Measurements from ENCODE around the gene TMCC2.
"Not testable (repeated sequence)": the region's sequence is repeated elsewhere in the genome, so short reads cannot be mapped to it uniquely, and the experiment has no call there.

Gene TMCC2

DNA sequence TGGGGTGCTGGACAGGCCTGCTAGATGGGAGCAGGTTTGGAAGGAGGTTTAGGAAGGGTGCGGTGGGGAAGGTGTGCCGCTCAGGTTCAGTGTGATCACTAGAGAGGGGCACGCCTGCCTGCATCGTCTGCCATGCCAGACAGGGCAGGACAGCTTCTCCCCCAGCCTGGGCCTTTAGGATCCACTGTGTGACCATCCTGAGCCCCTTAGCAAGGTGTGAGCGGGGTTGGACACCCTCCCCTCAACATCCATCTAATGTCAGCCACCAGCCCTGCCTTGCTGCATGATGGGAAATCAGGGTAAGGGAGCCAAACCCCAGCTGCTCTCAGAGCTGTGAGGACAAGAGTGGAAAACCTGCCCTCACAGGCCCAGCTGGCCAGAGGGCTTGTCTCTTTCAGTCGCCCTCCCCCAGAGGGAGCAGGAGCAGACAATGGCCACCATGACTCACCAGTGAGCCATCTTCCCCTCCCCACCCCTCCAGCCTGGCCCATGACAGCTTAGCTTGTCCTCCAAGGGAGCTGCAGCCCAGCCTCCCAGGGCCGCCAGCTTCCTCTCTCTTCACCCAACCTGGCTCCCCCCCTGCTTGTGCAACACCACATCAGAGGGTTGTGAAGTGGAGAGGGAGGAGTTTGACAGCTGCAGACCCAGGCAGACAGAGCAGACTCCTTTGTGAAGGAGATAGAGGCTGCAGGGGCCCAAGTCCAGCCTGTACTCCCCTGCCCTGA lies 56.8 kb downstream of the TMCC2 start:
- peak; percentile 83 to 86 for DNase-seq

DNA sequence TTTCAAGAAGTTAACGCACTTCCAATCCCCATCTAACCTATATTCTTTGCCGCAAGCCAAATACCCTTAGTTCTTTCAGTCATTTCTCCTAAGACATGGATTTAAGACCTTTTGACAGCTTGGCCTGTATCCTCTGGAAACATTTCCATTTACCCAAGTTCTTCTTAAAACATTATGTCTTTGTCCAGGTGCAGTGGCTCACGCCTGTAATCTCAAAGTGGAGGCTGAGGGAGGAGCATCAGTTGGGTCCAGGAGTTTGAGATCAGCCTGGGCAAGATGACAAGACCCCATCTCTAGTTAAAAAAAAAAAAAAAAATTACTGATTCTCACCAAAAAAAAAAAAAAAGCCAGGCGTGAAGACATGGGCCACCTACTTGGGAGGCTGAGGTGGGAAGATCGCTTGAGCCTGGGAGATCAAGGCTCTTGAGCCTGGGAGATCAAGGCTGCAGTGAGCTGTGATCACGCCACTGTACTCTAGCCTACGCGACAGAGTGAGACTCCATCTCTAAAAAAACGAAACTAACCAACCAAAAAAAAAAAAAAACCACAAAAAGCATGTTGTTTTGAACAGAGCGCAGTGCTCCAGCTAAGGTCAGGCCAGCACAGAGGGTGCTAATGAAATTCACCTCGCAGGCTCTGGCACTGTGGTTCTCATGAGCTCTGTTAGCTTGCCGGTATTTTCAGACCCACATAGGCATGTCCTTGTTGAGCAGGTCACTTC lies 57.8 kb downstream of the TMCC2 start:
- peak; percentile 48 to 53 for DNase-seq

DNA sequence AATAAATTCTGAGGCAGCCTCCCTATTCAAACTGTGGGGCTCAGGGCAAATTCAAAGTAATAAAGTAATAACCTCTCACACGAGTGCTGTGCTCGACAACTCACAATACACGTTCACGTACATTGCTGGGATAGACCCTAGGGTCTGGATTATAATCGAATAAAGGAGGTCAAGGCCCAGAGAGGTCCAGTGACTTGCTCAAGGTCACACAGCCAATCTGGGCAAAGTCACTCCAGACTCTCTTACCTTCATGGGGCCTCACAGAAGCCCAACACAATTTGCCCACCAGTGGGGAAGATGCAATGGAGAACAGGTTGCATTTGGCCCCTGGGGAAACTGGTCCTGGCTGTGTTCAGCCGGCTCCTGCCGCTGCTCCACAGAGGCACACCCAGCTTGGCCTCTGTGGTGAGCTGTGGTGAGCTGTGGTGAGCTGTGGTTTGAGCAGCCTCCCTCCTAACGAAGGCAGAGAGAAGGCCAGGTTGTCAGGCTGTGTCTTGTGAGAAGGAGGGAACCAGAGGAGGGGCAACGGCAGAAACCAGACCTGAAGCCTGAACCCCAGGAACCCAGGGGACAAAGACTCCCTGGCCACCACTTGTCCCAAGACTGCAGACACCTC lies 58.7 kb downstream of the TMCC2 start:
- DNase-seq = peak; percentile 31 to 40

DNA sequence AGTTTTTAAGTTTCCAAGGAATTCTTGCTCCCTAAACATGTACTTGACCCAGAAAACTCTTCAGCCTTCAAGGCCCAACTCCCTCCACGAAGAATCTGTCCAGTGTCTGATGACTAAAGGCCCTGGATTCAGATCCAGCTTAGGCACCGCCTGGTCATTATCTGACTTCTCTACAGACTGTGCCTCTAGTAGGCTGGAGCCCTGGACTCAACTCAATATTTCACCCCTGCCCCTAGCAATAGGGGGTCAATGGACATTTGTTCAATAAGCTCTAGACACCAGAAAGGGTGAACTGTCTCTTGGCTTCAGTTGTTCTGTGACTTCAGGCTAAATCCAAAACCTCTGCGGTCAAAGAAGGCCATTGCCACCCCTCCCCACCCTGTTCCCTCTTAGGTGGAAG lies 59.3 kb downstream of the TMCC2 start:
- DNase-seq = no peak

DNA sequence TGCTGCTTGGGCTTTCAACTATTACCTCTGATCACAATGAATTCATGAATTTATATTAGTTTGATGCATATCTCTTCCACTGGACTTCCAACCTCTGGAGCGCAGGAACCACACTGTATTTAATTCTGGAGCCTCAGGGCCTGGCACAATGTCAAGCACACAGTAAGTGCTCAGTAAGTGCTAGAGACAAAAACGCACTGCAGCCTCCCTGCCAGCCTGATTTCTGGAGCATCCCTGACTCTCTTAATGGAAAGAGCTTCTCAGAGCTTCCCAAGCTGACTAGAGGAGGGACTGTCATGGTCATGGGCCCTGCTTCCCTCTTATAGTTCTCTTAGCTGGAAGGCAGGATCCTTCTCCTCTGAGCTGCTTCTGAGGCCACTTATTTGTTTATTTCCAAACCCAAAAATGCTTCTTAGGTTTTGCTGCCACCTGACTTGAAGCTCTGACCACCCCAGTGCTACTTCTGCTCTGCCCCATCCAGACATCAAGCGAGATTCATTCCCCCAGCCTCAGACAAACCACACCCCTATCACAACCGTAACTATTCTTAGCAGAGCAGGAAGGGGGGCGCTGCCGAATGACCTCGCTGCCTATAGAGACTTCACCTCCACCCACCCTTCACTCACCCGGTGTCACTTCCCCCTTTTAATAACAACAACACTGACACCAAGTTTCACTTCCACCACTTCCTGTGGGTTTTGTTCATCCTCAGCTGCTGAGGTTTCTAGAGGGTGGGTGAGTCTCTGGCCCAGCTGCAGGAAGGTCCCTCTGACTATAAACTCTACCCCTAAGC lies 60.2 kb downstream of the TMCC2 start:
- DNase-seq = peak; percentile 60 to 73

DNA sequence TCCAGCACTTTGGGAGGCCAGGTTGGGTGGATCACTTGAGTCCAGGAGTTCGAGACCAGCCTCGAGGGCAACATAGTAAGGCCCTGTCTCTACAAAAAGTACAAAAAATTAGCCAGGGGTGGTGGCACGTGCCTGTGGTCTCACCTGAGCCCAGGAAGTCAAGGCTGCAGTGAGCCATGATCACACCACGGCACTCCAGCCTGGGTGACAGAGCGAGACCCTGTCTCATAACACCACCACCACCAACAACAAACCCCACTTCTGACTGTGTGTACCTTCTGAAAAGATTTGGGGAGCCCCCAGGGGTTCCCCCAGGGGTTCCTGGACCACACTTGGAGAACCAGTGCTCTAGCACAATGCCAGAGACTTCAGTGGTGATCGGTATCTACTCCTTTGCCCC lies 63.9 kb downstream of the TMCC2 start:
- DNase-seq = no peak

DNA sequence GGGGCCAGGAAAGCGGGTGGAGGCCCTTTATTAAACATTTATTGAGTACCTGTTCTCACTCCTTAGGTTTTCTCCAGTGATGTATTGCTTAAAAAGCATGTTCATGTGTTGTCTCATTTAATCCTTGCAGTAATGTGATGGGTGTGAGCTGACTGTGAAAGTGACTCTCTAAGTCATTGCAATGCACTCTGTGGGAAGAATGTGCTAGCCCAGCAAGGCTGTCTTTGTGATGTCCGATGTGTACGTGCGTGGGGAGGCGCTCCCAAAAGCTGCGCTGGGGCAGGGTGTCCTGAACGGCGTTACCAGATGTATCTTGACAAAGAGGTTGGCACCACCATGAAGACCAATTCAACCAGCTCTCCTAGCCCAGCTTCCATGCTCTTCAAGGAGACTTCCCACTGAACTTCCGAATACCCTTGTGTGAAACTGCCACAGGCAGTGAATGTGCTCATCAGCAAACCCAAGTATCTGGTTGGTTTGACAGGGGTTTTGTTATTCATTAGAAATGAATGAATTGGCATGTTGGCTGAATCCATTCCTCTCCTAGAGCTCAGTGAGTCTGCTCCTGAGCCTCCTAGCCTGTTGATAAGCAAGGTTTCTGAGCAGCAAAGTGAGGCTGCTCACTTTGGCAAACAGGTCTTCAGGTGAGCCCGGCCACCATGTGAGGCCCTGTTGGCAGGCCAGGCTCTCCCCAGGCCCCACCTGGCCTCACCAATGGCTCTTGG lies 65.8 kb downstream of the TMCC2 start:
- no peak for DNase-seq

DNA sequence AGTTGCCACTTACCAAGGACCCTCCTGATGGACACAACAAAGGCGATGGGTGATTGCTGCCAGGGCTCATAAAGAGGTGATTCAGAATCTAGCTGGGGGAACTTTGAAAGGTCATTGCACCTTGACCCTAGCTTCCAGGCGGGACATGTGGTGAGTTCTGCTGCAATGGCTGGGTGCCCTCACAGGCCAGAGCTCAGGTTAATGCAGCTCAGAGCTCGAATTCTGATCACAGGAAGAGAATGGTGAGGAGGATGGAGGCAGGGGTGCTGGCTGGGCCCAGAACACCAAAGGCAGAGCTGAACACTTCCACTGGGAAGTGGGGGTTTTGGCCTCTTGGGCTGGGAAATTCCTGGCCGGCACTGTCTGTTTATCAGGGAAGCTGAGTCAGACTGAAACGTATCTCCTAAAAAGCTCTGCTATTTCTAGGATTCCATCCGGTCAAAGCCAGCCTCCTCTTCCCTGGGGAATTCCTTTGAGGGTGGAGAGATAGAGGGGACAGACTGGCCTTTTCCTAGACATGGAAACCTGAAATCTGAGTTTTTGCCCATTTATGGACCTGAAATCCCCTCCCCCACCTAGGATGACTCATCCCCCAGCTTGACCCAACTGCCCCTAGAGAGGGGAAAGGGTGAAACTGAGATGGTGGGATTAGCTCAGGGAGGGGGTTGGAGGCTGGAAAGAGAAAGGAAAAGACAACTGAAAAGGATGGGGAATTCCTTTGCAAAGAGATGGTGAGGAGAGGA lies 66.6 kb downstream of the TMCC2 start:
- no peak for DNase-seq

DNA sequence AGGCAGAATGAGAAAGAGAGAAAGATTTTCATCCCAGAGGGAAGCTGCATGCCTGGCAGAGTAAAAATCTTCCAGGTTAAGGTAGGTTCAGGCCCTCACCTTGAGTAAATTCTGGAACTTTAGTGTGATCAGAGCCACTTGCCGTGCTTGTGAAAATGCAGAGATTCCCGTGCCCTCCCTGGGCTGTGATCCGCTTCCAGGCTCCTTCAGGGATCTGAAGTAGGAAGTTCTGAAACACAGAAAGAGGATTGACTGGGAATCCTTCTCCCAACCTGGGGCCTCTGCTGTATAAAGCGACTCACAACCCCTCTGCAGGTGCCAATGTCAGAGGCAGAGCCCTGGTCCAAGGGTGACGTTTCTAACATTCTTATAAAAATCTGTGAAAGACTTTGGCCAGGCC lies 67.2 kb downstream of the TMCC2 start:
- DNase-seq = no peak

DNA sequence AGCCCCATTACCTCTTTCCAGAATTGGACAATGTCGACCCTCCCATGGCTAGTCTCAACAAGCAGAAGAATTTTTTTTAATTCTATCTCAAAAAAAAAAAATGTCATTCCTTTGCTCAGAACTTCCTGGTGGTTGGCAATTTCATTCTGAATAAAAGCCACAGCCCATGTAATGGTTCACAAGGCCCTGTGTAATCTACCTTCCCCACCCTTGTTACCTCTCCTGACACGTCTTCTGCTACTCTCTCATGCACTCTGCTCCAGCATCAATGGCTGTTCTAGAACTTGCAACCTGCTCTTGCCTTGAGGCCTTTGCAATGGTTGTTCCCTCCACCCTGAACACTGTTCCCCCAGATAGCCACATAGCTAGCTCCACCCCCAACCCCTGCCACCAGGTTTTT lies 68.4 kb downstream of the TMCC2 start:
- DNase-seq = no peak

DNA sequence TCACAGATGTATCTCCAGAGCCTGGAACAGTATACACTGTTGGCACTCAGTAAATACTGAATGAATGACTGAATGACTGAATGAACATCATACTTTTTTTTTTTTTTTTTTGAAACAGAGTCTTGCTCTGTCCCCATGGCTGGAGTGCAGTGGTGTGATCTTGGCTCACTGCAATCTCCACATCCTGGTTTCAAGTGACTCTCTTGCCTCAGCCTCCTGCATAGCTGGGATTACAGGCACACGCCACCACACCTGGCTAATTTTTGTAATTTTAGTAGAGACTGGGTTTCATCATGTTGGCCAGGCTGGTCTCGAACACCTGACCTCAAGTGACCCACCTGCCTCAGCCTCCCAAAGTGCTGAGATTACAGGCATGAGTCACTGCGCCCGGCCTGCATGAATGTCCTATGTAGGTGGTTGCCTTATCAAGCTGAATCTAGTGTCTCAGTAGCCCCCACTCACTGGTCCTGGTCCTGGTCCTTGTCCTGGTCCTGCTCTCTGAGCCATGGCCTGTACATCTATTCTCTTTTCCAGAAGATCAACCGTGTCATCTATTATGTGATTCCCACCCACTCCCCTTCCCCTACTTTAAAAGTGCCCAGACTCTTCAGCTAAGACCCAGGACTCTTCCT lies 69.9 kb downstream of the TMCC2 start:
- not testable (repeated sequence) for DNase-seq

DNA sequence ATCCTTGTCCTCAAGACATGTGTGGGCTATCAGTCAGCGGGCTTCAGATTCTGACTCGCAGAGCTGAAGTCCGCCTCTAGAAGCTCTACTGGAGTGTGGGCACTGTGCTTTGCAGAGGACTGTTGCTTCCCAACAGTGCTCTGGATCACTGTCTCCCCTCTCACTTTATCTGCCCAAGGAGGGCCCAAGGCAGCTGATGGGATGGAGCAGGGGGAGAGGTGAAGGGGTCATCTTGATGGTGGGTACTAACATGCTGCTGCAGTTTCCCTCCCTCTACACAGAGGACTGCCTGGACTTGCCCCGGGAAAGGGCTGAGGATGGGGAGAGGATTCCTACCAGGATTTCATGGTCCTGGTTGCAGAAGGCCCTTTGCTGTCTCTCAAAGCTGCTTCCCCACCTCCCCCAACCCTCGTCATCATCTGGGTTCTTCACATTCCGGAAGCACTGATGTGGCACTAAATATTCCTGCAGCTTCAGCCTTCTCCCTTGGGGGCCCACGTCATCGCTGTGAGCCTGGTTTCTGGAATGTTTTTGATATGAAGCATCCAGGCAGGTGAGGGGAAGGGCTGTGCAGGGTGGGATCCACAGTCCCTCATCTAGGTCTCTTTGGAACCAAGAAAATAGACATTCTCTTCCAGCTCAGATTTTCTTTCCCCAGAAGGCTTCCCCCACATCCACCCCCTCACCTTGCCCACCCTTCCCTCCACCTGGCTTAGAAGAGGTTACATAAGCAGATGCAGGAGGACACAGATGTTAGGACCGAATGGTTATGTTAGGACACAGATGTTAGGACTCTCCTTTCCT lies 70.6 kb downstream of the TMCC2 start:
- DNase-seq = no peak

DNA sequence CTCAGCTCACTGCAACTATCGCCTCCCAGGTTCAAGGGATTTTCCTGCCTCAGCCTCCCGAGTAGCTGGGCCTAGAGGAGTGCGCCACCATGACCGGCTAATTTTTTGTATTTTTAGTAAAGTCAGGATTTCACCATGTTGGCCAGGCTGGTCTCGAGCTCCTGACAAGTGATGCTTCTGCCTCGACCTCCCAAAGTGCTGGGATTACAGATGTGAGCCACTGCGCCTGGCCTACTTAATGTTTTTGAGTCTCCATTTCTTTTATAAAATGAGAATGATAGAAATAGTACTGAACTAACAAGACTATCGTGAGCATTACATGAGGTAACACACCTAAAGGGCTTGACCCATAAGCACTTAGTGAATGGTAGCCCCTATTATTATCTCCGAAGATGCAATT lies 72.4 kb downstream of the TMCC2 start:
- DNase-seq = no peak

DNA sequence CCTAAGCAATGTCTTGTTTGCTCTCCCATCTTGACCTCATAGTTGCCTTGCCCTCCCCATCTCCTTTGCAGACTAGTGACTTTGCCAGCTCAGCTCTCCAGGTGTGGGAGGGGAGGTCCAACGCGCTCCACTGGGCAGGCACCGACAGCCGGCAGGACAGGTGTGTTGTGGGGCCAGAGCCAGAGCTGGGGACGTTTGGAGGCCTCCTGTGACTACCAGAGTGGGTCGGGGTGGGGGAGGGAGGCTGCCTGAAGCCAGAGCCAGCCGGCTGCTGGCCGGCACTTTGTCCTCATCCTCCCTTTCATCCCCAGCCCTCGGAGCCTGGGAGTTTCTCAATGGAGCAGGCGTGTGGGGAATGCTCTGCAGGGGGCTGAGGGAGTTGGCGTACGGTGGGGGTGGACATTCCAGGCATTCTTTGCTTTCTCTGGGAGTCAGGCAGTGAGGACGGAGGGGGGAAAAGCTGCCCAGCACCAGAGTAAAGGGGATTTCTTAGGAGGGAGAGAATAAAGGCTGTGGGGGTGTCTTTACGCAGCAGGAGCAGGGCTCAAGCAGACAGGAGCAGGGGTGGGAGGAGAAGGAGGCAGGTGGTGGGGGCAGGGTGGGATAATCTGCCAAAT lies 73.6 kb downstream of the TMCC2 start:
- DNase-seq = no peak

DNA sequence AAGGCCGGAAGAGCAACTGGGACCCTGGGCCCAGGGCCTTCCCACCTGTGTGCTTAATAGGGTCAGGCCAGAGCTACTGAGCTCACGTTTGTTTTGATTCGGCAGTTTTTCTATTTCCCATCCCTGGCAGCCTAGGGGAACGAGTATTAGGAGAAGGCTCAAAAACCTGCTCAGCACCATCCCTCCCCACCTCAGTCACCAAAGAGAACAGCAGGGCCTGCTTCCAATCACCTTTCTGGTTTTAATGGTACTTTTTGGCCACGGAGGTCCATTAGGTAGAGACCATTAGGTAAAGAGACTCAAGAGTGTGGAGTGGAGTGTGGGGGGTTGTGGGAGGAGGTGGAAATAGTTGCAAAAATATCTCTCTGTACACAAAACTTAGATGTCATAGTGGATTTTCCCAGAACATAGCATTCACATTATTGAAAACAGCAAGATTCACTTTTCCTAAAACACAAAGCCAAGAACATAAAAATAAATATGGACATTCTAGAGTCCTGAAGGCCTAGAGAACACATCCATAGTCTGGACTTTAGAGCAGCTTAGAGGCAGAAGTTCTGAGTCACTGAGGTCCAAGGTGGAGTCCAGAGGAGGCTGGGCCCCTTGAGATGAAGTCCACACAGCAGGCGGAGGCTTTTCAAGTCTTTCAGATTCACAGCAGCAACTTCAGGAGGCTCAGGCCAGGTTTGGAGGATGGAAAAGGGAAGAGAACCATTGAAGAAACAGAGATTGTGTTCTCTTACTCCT lies 74.3 kb downstream of the TMCC2 start:
- DNase-seq = no peak

DNA sequence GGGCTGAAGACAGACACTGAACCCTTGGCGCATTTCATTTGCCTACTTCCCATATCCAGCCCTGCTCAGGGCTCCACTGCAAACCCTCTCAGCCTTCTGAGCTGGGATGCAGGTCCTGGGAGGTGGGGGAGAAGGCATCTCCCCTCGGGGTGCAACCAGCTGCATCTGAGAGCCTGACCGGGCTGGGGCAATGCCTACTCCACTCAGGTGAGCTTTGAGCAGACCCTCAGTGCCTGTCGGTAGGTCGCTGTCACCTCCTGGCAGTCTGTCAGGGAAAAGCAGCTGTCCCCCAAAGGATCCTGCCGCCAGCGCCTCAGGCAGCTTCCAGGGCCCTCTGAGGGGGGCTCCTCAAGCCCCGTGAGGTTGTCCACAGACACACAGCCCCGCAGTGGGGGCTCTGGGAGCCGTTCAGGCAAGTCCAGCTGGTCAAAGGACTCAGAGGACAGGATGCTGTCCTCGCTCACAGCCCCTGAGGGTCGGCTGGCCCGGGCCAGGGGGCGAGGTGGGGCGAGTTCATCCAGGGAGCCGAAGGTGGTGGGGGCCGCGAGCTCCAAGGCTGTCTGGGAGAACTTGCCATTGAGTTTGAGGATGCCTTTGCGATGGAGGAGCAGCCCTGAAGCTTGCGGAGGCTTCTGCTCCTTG lies 75.6 kb downstream of the TMCC2 start:
- no peak for DNase-seq

DNA sequence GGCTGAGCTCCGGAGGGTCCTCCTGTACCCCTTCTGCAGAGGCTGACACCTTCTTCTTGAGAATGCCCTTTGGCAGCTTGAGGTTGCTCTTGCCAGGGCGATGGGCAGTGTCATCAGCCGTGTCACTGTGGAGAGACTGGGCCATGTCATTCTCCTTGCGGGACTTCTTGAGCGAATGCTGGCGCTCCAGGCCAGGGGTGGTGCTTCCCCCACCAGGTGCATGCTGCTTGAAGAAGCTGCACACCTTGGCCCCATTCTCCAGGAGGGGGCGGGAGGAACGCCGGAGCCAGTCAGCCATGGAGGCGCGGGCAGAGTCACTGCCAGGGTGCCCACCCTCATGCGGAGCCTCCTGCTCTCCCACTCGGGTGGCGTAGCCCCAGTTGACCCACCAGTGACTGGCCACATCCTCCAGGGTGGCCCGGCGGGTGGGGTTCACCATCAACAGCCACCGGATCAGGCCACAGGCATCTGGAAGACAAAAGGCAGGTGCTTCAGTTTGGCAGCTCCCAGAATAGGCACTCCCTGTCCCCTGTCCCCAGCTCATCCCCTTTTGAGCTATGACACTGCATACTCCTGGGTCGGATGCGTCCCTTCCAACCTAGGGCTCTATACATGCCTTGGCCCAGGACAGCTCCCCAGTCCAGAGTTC lies 76.4 kb downstream of the TMCC2 start:
- no peak for DNase-seq

DNA sequence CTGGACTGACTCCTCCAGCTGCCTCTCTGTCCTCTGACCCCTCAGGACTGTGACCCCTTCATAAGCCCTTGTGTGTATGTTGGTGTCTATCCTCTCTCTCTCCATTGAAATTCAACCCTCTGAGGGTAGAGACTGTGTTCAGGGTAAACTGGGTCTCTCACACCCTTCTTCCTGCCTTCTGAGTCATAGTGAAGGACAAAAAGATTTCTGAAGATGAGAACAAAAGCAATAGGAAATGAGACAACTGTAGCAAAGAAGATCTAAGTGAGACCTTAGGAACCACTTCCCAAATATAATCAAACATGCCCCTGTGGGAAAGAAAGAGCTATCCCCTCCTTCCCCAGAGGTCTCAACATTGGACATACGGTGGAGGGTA lies 76.9 kb downstream of the TMCC2 start:
- DNase-seq = no peak

Data from activated CD4-positive, alpha-beta T cell treated with anti-CD3 and anti-CD28 coated beads for 4 hours (primary cell).